Hepatocyte (in vitro differentiated cells): ENCODE measurements around the gene PRR30.

ENCODE experiments used
- CTCF ChIP-seq: fragments of 200-600 bp; sonication (generic); IDR thresholded peaks from 2 replicates; pipeline ENCODE4 v1.5.1; 2016; ENCODE audit warnings: antibody characterized with exemption, mild to moderate bottlenecking; ENCODE audit not compliant: poor library complexity
- EZH2phosphoT487 ChIP-seq: fragments of 200-600 bp; sonication (generic); IDR thresholded peaks from one replicate; pipeline ENCODE4 v1.6.1; 2018; ENCODE audit warnings: antibody characterized with exemption, mild to moderate bottlenecking, low read depth, moderate library complexity; ENCODE audit not compliant: unreplicated experiment, severe bottlenecking

- TF ChIP-seq CTCF: no peak
- no peak for TF ChIP-seq EZH2phosphoT487
These were observed 26.0 kb upstream of the PRR30 start for GRCh38 chr2:27164960-27165763.
